Activated T-cell treated with anti-CD3 and anti-CD28 coated beads, Interleukin-2, amount 50 U/mL, for 4 hours (primary cell): ENCODE measurements around the gene FARP2. TPM values are rescaled to one million over a fixed set of nuclear protein-coding genes. Genes with fewer than 3 reads are reported as not detected.
A peak's percentile ranks its signal among the peaks of the same experiment; 100 is the strongest.
"Not testable (repeated sequence)": the region's sequence is repeated elsewhere in the genome, so short reads cannot be mapped to it uniquely, and the experiment has no call there.

ENCODE experiments used
- ATAC-seq, 2 donors: fragments of 200-7000 bp; cut with Tn5 transposase; one replicate each; pipeline ENCODE4 v1.10.0; 2021
- DNase-seq: peaks from one replicate; pipeline ENCODE4 v3.0.0-alpha.2; 2020
- H3K27me3 Mint-ChIP-seq: one replicate; pipeline ENCODE4 v1.8.0; 2021; ENCODE audit warnings: low read depth, mixed read lengths
- H3K36me3 Mint-ChIP-seq: one replicate; pipeline ENCODE4 v1.8.0; 2022; ENCODE audit warnings: mixed read lengths; ENCODE audit not compliant: insufficient read depth
- H3K4me1 Mint-ChIP-seq: one replicate; pipeline ENCODE4 v1.8.0; 2021; ENCODE audit warnings: low read depth, mixed read lengths
- H3K4me3 Mint-ChIP-seq: one replicate; pipeline ENCODE4 v1.8.0; 2021; ENCODE audit warnings: mild to moderate bottlenecking, moderate library complexity, mixed read lengths
- H3K9me3 Mint-ChIP-seq: one replicate; pipeline ENCODE4 v1.8.0; 2021; ENCODE audit warnings: mixed read lengths
- total RNA-seq, 3 donors: library from RNA; stranded (reverse); gene quantifications; one replicate each; pipeline ENCODE4 v1.2.1, GENCODE V29; 2021

Gene FARP2
- total RNA-seq, 3 donors from 2014 or later = 29.5 to 35.6 (median 30.3) TPM

DNA sequence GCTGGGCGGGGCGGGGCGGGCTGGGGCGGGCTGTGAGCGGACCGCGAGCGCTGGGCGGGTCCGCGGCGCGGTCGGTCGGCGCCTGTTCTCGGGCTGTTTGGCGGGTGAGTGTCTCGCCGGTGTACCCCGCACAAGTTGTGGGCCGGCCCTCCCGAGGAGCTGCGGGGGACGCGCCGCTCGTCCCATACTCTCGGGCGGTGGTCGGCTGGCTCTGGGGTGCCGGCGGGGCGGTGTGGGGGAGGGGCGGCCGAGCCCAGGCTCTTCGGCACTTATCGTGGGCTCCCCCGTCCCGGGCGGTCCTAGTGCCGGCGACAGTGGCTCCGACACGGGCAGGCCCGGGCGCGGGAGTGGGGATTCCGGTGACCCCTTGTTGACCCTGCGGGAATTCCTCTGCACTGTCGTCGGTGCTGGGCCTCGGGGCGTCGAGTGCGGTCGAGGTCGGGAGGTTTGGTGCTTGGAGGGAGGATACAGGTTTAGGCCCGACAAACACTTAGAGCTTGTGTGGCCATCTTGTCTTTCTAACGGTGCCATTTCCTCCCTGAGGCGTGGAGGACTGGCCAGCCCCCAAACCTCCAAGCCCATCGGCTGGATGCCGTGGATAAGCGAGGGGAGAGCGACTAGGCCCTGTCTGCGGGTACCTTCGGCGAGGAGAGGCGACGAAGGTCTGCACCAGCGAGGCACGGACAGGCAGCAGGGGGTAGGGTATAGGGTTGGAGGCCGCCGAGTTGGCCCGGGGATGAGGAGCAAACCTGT lies 40.0 kb upstream of the FARP2 start, which contains the start of gene SEPTIN2:
Gene SEPTIN2, plus strand, starts transcription at position 47 of the 753 bp plus-strand sequence. CDS start 8,308 bp downstream, outside the sequence.
- ATAC-seq = peak; percentile 42 to 47
- DNase-seq = peak; percentile 72
- Mint-ChIP-seq H3K27me3 (no peaks in the 10 kb centered on the region), H3K4me3 (peak within 1 kb of the TSS; percentile 96), H3K9me3 (no peaks in the 10 kb centered on the region), H3K36me3 (peaks cover 22% of the 10 kb centered on the region), H3K4me1 (peaks cover 74% of the 10 kb centered on the region)

DNA sequence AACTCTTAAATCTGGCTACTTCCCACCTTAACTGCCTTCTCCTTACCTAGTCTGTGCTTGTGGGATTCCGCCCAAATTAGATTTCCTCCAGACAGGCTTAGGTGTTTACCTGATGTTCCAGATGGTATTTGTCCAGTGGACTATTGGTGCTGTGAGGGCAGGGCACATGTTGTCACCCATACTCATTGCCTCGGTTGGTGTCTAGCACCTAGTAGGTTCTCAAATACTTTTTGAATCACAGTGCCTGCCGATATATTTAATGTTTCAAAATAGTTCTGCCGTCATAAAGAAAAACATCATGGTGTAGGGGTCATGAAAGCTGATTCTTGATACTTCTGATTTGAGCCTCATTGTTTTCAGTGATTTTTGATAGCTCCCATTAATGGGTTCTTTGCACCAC lies 39.3 kb upstream of the FARP2 start:
- no peak for ATAC-seq
- Mint-ChIP-seq H3K9me3 (no peaks in the 10 kb centered on the region), H3K4me1 (peaks cover 74% of the 10 kb centered on the region), H3K36me3 (peaks cover 24% of the 10 kb centered on the region), H3K27me3 (no peaks in the 10 kb centered on the region), H3K4me3 (peak overlapping the region; percentile 96)
- DNase-seq = no peak

GRCh38 chr2:241317391-241317790 lies 38.7 kb upstream of the FARP2 start:
- ATAC-seq = no peak
- H3K36me3 Mint-ChIP-seq = peaks cover 24% of the 10 kb centered on the region
- no peaks in the 10 kb centered on the region for H3K9me3 Mint-ChIP-seq
- H3K27me3 Mint-ChIP-seq = no peaks in the 10 kb centered on the region
- DNase-seq = no peak
- H3K4me3 Mint-ChIP-seq = peak overlapping the region; percentile 96
- peaks cover 70% of the 10 kb centered on the region for H3K4me1 Mint-ChIP-seq

- peaks cover 22% of the 10 kb centered on the region for H3K36me3 Mint-ChIP-seq
- H3K9me3 Mint-ChIP-seq, H3K27me3 Mint-ChIP-seq, DNase-seq, ATAC-seq: not testable (repeated sequence)
- H3K4me1 Mint-ChIP-seq = peaks cover 62% of the 10 kb centered on the region
- H3K4me3 Mint-ChIP-seq = peak overlapping the region; percentile 96
Measured at GRCh38 chr2:241318830-241319229, 37.3 kb upstream of the FARP2 start.

GRCh38 chr2:241320394-241320793 lies 35.7 kb upstream of the FARP2 start:
- peaks cover 26% of the 10 kb centered on the region for H3K36me3 Mint-ChIP-seq
- H3K4me1 Mint-ChIP-seq = peaks cover 67% of the 10 kb centered on the region
- H3K27me3 Mint-ChIP-seq = no peaks in the 10 kb centered on the region
- DNase-seq (no peak), ATAC-seq (no peak)
- no peaks in the 10 kb centered on the region for H3K9me3 Mint-ChIP-seq
- H3K4me3 Mint-ChIP-seq = no peak overlapping the region

DNA sequence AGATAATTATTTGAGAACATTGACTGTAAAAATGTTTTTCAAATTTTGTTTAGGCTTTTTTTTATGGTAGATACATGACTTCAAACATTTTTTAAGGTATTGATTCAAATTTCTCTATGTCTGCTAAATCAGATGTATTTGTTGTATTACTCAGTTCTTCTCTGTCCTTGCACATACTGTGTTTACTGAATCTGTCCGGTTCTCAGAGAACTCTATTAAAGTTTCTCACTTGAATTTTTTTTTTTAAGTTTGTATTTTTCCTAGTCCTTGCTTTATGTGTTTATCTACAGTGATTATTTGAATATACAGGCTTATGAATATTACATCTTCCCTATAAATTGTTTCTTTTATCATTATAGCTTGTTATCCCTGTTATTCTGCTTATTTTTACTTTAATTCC lies 35.1 kb upstream of the FARP2 start:
- Mint-ChIP-seq H3K27me3 (no peaks in the 10 kb centered on the region), H3K9me3 (no peaks in the 10 kb centered on the region), H3K36me3 (peaks cover 26% of the 10 kb centered on the region), H3K4me3 (no peak overlapping the region), H3K4me1 (peaks cover 67% of the 10 kb centered on the region)
- ATAC-seq (no peak), DNase-seq (no peak)

DNA sequence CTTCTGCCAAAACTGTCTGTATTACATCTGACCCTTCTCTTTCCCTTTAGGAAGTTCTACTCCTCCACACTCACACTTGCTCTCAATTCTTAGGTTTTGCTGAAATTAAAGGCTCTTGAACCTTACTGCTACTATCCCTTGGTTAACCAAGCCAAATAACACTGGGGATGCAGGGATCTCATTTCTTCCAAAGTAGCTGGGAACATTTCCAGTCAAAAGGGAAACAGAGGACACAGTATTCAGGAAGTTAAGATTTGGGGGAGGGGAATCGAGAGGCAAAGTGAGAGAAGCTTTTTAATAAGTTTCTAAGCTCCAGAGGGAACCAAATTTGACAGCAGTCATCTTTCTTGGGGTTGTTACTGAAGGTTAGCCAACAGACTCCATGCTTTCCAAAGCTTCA lies 34.2 kb upstream of the FARP2 start:
- DNase-seq (no peak), ATAC-seq (no peak)
- H3K4me1 Mint-ChIP-seq = peaks cover 64% of the 10 kb centered on the region
- peaks cover 25% of the 10 kb centered on the region for H3K36me3 Mint-ChIP-seq
- no peak overlapping the region for H3K4me3 Mint-ChIP-seq
- no peaks in the 10 kb centered on the region for H3K27me3 Mint-ChIP-seq
- H3K9me3 Mint-ChIP-seq = no peaks in the 10 kb centered on the region

- peaks cover 30% of the 10 kb centered on the region for H3K36me3 Mint-ChIP-seq
- no peaks in the 10 kb centered on the region for H3K9me3 Mint-ChIP-seq
- ATAC-seq = no peak
- H3K27me3 Mint-ChIP-seq = no peaks in the 10 kb centered on the region
- no peak overlapping the region for H3K4me3 Mint-ChIP-seq
- H3K4me1 Mint-ChIP-seq = peaks cover 46% of the 10 kb centered on the region
- no peak for DNase-seq
Measured at GRCh38 chr2:241323778-241324177, 32.3 kb upstream of the FARP2 start.

- no peaks in the 10 kb centered on the region for H3K27me3 Mint-ChIP-seq
- no peaks in the 10 kb centered on the region for H3K9me3 Mint-ChIP-seq
- H3K4me1 Mint-ChIP-seq = peaks cover 37% of the 10 kb centered on the region
- ATAC-seq = no peak
- peaks cover 36% of the 10 kb centered on the region for H3K36me3 Mint-ChIP-seq
- no peak for DNase-seq
- no peak overlapping the region for H3K4me3 Mint-ChIP-seq
Measured at GRCh38 chr2:241324775-241325174, 31.3 kb upstream of the FARP2 start.

DNA sequence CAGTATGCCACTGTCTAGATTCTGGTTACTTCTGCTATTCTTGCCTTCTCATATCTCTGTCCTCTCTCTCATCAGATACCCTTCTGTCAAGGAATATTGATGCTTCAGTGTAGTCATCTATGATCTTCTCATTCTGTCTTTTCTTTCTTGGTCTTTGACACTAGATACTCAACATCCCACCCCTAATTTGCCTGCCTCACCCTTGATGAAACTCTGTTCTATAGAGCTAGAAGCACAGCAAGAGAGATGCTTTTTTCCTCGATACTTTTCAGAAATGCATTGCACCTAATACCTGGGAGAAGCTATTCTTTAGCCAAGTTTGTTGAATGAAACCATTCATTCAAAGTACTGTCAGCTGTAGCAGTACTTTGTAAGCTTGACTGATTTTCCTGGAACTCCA lies 30.8 kb upstream of the FARP2 start:
- Mint-ChIP-seq H3K36me3 (peaks cover 35% of the 10 kb centered on the region), H3K9me3 (no peaks in the 10 kb centered on the region), H3K4me3 (no peak overlapping the region), H3K4me1 (peaks cover 32% of the 10 kb centered on the region), H3K27me3 (no peaks in the 10 kb centered on the region)
- DNase-seq (no peak), ATAC-seq (no peak)

DNA sequence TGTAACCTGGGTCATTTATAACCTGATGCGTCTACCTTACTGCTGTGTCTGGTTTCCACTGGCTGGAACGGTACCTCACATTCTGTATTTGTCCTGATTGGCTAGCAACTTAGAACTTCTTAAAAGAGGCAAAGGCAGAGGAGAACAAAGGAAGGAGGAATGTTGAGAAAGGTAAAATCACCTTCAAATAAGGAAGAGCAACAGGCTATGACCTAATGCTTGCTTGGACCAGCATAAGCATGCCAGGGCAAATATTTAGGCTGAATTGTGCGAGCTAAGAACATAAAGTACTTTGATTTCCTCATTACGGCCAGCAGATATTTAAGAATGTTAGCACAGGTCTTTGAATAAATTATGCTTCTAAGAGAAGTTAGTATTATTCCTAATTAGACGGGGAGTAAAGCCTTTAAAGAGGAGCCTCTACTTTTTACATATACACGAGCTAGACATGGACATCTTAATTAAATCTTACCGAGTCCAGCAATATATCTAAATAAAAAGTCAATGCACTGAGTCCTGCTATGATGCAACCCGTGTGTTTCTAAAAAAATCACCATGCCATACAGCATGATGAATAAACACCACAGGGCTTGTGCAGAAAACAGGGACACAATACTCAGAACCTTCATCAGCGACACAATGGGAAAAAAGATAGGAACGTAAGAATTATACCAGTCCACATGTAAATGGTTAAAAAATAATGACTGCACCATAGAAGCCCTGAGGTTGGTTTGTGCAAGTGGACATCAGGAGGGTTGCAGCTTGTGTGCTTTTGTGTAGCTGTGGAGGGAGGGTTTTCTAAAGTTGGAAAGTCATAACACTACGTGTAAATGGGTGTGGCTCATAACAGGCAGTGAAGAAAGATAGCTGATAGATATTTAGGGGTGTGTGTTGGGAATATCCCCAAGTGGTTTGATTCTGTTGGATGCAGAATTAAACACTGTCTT lies 26.1 kb upstream of the FARP2 start:
- H3K4me1 Mint-ChIP-seq = peaks cover 6% of the 10 kb centered on the region
- no peaks in the 10 kb centered on the region for H3K27me3 Mint-ChIP-seq
- H3K4me3 Mint-ChIP-seq = no peak overlapping the region
- H3K9me3 Mint-ChIP-seq = no peaks in the 10 kb centered on the region
- peaks cover 32% of the 10 kb centered on the region for H3K36me3 Mint-ChIP-seq
- ATAC-seq (no peak), DNase-seq (no peak)

GRCh38 chr2:241330616-241330981 lies 25.5 kb upstream of the FARP2 start:
- H3K4me3 Mint-ChIP-seq = no peak overlapping the region
- peaks cover 3% of the 10 kb centered on the region for H3K4me1 Mint-ChIP-seq
- DNase-seq = no peak
- H3K9me3 Mint-ChIP-seq = no peaks in the 10 kb centered on the region
- no peak for ATAC-seq
- no peaks in the 10 kb centered on the region for H3K27me3 Mint-ChIP-seq
- peaks cover 29% of the 10 kb centered on the region for H3K36me3 Mint-ChIP-seq

DNA sequence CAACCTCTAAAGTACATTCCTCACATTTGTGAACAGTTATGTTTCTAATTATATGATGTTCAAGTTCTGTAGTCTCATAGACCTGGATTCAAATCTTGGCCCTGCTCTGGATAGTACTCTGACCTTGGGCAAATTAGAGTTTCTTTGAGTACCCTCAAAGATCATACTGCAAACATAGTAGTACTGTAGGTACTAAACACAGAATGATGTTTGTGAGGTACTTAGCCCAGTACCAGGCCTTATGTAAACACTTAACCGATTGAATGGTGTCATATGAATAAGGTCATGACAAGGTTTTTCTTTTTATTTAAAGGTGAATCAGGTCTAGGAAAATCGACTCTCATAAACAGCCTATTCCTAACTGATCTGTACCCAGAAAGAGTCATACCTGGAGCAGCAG lies 21.3 kb upstream of the FARP2 start:
- Mint-ChIP-seq H3K4me1 (peaks cover 16% of the 10 kb centered on the region), H3K4me3 (no peak overlapping the region), H3K9me3 (no peaks in the 10 kb centered on the region), H3K36me3 (peaks cover 32% of the 10 kb centered on the region), H3K27me3 (no peaks in the 10 kb centered on the region)
- no peak for DNase-seq
- no peak for ATAC-seq

DNA sequence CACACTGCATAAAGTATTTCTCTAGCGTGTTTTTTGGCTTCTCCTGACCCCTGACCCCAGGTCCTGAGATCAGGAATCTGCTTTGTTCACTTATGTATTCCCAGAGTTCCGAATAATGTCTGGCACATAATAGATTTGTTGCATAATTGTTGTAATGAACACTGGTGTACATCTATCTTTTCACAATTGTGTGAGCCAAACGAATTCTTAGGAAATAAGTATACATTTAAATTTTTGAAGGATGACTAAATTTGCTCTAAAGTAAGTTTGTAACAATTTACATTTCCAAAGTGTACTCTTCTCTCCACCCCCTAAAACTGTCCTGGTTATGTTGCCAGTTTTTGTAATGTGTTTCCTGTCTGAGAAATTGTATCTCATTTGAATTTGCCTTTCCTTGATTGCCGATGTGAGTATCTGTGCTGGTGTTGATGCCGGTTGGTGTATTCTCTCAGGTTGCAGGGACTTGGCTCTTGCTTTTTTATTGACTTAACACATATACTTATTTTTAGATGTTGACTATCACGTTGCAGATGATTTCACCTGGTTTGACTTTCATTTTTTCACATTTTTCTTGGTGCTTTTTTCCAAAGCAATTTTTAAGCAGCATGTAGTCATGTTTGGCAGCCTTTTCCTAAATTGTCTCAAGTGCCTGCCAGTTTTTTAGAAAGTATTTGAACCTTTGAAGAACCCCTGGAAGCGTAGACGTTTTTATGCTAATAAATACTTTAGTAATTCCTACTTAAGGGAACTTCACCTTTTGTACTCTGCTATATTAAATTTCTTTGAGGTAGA lies 16.1 kb upstream of the FARP2 start:
- peaks cover 44% of the 10 kb centered on the region for H3K36me3 Mint-ChIP-seq

More for the DNA sequence above, 16.1 kb upstream of the FARP2 start:
- ATAC-seq (no peak), DNase-seq (no peak)
- peaks cover 34% of the 10 kb centered on the region for H3K4me1 Mint-ChIP-seq
- H3K27me3 Mint-ChIP-seq = no peaks in the 10 kb centered on the region
- H3K4me3 Mint-ChIP-seq = no peak overlapping the region
- H3K9me3 Mint-ChIP-seq = no peaks in the 10 kb centered on the region
